Measurements from ENCODE around the gene IPCEF1. TPM values are rescaled to one million over a fixed set of nuclear protein-coding genes. Genes with fewer than 3 reads are reported as not detected.
"Not testable (repeated sequence)": the region's sequence is repeated elsewhere in the genome, so short reads cannot be mapped to it uniquely, and the experiment has no call there.

The IPCEF1 gene
- polyA plus RNA-seq, 2 of the 4 experiments (the other 2 are of a cell fraction), result 0.01 TPM; not detected in 1

- H3K4me1 ChIP-seq, result no peaks in the 10 kb centered on the region
- H3K4me2 ChIP-seq, result no peak overlapping the region
- ChIA-PET CTCF (no interaction called here), POLR2A (no interaction called here)
- 94% methylated on average over 4 of the region's 4 CpGs for WGBS (ENCODE audit: missing lambda C conversion rate)
- FAIRE-seq, result no peak
- no peak overlapping the region for H3K27ac ChIP-seq
- TF ChIP-seq CBX2 (IDR thresholded peaks at IDR 0.05; ENCODE audit: borderline replicate concordance, low read depth) (no peak), KDM5A (IDR thresholded peaks at IDR 0.05) (no peak), ZC3H11A (IDR thresholded peaks at IDR 0.05) (no peak), ATOH8 (CRISPR knock-in tag; IDR thresholded peaks at IDR 0.05; ENCODE audit: low read depth) (no peak), JUNB (IDR thresholded peaks at IDR 0.05) (no peak), SREBF2 (IDR thresholded peaks at IDR 0.05) (no peak), RCOR1 (IDR thresholded peaks at IDR 0.05; ENCODE audit: low read depth, low read length) (no peak), ZNF302 (CRISPR knock-in tag; IDR thresholded peaks at IDR 0.05) (no peak), BHLHE40 (IDR thresholded peaks at IDR 0.05; ENCODE audit: low read depth, low read length) (no peak), HEYL (CRISPR knock-in tag; IDR thresholded peaks at IDR 0.05) (no peak), RAD21 (conservative IDR thresholded peaks at IDR 0.05 in 1 of 2, IDR thresholded peaks at IDR 0.05 in 1 of 2) (no peak), GATA3 (IDR thresholded peaks at IDR 0.05; ENCODE audit: borderline replicate concordance) (no peak), BCL3 (IDR thresholded peaks at IDR 0.05) (no peak), EHMT2 (IDR thresholded peaks at IDR 0.05; ENCODE audit: low read depth) (no peak), CTCF (IDR thresholded peaks at IDR 0.05) (no peak), HOXB13 (CRISPR knock-in tag; IDR thresholded peaks at IDR 0.05; ENCODE audit: low read depth) (no peak)
- no peak for ATAC-seq
- DNase-seq (ENCODE audit: low read depth in 1 of 2, low spot score in 1 of 2), result no peak
- no peak overlapping the region for H3K4me3 ChIP-seq
- H3K9me3 ChIP-seq, result no peaks in the 10 kb centered on the region
Observed at GRCh38 chr6:154306696-154307095, 49.9 kb downstream of the IPCEF1 start.

GRCh38 chr6:154304191-154304590 is 52.4 kb downstream of the IPCEF1 start:
- no peak overlapping the region for H3K4me2 ChIP-seq
- no peaks in the 10 kb centered on the region for H3K4me1 ChIP-seq
- no peak overlapping the region for H3K4me3 ChIP-seq
- FAIRE-seq (no peak), ATAC-seq (no peak), DNase-seq (ENCODE audit: low read depth in 1 of 2, low spot score in 1 of 2) (no peak)
- ChIA-PET POLR2A (no interaction called here), CTCF (no interaction called here)
- H3K9me3 ChIP-seq, result no peaks in the 10 kb centered on the region
- no peak for TF ChIP-seq RFX5 (IDR thresholded peaks at IDR 0.05)
- 74% methylated on average over 1 of the region's 1 CpG for WGBS (ENCODE audit: missing lambda C conversion rate)
- H3K27ac ChIP-seq, result no peak overlapping the region

GRCh38 chr6:154303642-154304041 is 53.0 kb downstream of the IPCEF1 start:
- ATAC-seq; CTCF ChIA-PET; H3K4me3 ChIP-seq; H3K9me3 ChIP-seq; DNase-seq (ENCODE audit: low read depth in 1 of 2, low spot score in 1 of 2); POLR2A ChIA-PET; H3K4me2 ChIP-seq; H3K27ac ChIP-seq; FAIRE-seq; H3K4me1 ChIP-seq: not testable (repeated sequence)
- WGBS (ENCODE audit: missing lambda C conversion rate), result 33% methylated on average over 4 of the region's 4 CpGs
